RWPE1 (cell line): ENCODE measurements around the gene SLC34A3.

Experiments used
- CTCF ChIA-PET: fragments of 350-600 bp; sonication (Branson Sonifier 250); formaldehyde crosslinking; extraction: SDS; loops from one replicate; lab custom pipeline; 2021; lab: Yijun Ruan, JAX
- POLR2A ChIA-PET: fragments of 400-600 bp; formaldehyde crosslinking; extraction: SDS; loops from one replicate; lab custom pipeline; 2020; ENCODE audit warnings: antibody characterized with exemption; ENCODE audit not compliant: low non-redundant PET; lab: Yijun Ruan, JAX
- DNase-seq: peaks from one replicate; pipeline ENCODE4 v3.0.0; 2012; ENCODE audit warnings: low spot score
- H3K27ac ChIP-seq: fragments of 450-650 bp; 2 replicates; pipeline ENCODE4 v1.5.1; 2017
- CTCF ChIP-seq: fragments of 450-650 bp; conservative IDR thresholded peaks from 2 replicates; pipeline ENCODE4 v1.5.1; 2017; ENCODE audit warnings: low read depth, mild to moderate bottlenecking

SLC34A3 gene

GRCh38 chr9:137186385-137186784 is 44.3 kb upstream of the SLC34A3 start:
- no peak for TF ChIP-seq CTCF
- H3K27ac ChIP-seq, result peak overlapping the region; percentile 13; the same call in 1 of the 2 replicates
- DNase-seq, result no peak
- ChIA-PET CTCF (interaction anchor here (2.6 kb wide), 1 partner anchor 10 kb away, joined by 9 read pairs; no protein-coding TSS in a partner anchor), POLR2A (no interaction called here)

GRCh38 chr9:137187386-137187785 is 43.3 kb upstream of the SLC34A3 start:
- POLR2A ChIA-PET, result interaction anchor here (1.8 to 2.5 kb wide), 3 partner anchors 19 to 55 kb away, joined by 5 to 16 read pairs (median 6); partner anchors contain the start of gene RNF224

GRCh38 chr9:137188086-137188489 is 42.6 kb upstream of the SLC34A3 start:
- ChIA-PET POLR2A (interaction anchor here (1.1 to 2.5 kb wide), 7 partner anchors 11 to 54 kb away, joined by 4 to 17 read pairs (median 5); partner anchors contain the start of genes CYSRT1 and RNF224), CTCF (interaction anchor here (0.9 to 4.5 kb wide), 5 partner anchors 11 to 60 kb away, joined by 4 to 37 read pairs (median 9); partner anchors contain the start of gene RNF224)
- no peak for DNase-seq
- H3K27ac ChIP-seq, result peak overlapping the region; percentile 99
- TF ChIP-seq CTCF, result no peak

More at GRCh38 chr9:137187386-137187785, 43.3 kb upstream of the SLC34A3 start:
- TF ChIP-seq CTCF, result no peak
- CTCF ChIA-PET, result interaction anchor here (0.7 to 4.5 kb wide), 4 partner anchors 11 to 60 kb away, joined by 3 to 37 read pairs (median 6); partner anchors contain the start of gene RNF224
- DNase-seq, result no peak
- peak overlapping the region; percentile 99 for H3K27ac ChIP-seq

GRCh38 chr9:137188490-137189296 is 42.0 kb upstream of the SLC34A3 start, which contains the start of the genes ANAPC2 and SSNA1:
ANAPC2 (minus strand) TSS chr9:137188560; CDS start chr9:137188532, 28 bp downstream.
SSNA1 (plus strand) TSS chr9:137188676; CDS start chr9:137188727, 51 bp downstream.
- peak; percentile 57 for TF ChIP-seq CTCF
- ChIA-PET POLR2A (interaction anchor here (0.6 to 2.5 kb wide), 17 partner anchors 10 to 121 kb away, joined by 3 to 17 read pairs (median 4); partner anchors contain the start of genes CYSRT1, LRRC26, MAN1B1 and NELFB), CTCF (interaction anchor here (0.6 to 4.5 kb wide), 15 partner anchors 10 to 334 kb away, joined by 3 to 37 read pairs (median 5); partner anchors contain the start of genes CYSRT1 and RNF224)
- DNase-seq, result peak; percentile 98
- peak within 1 kb of the TSS; percentile 99 for H3K27ac ChIP-seq

- peak overlapping the region; percentile 99 for H3K27ac ChIP-seq
- TF ChIP-seq CTCF, result no peak
- CTCF ChIA-PET, result interaction anchor here (0.6 to 4.5 kb wide), 14 partner anchors 9 to 333 kb away, joined by 3 to 37 read pairs (median 4); partner anchors contain the start of genes CYSRT1 and RNF224
Observed at GRCh38 chr9:137189297-137190295, 41.1 kb upstream of the SLC34A3 start.

More at GRCh38 chr9:137189297-137190295, 41.1 kb upstream of the SLC34A3 start:
- POLR2A ChIA-PET, result interaction anchor here (0.6 to 2.5 kb wide), 16 partner anchors 9 to 122 kb away, joined by 3 to 17 read pairs (median 4); partner anchors contain the start of genes CYSRT1, LRRC26, MAN1B1 and NELFB
- DNase-seq, result no peak
